ENCODE results near the gene TRA2A.

DNA sequence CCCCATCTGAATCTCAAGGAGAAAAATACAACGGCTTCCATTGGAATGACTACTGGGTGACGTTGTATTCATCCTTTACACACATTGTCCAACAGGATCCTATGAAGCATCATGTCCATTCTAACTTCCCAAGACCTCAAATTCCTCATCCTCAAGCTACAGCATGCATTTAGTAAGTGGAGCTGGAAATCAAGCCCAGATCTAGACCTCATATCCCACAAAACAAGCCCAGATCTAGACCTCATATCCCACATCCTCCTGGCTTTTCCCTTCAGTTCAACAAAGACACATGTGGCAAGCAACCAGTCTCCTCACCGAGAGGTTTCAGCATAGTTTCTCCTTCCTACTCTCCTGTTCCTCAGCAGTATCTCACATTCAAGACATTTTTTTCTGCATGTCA lies 73.7 kb downstream of the TRA2A start:
- TF ChIP-seq, protein P1, sequence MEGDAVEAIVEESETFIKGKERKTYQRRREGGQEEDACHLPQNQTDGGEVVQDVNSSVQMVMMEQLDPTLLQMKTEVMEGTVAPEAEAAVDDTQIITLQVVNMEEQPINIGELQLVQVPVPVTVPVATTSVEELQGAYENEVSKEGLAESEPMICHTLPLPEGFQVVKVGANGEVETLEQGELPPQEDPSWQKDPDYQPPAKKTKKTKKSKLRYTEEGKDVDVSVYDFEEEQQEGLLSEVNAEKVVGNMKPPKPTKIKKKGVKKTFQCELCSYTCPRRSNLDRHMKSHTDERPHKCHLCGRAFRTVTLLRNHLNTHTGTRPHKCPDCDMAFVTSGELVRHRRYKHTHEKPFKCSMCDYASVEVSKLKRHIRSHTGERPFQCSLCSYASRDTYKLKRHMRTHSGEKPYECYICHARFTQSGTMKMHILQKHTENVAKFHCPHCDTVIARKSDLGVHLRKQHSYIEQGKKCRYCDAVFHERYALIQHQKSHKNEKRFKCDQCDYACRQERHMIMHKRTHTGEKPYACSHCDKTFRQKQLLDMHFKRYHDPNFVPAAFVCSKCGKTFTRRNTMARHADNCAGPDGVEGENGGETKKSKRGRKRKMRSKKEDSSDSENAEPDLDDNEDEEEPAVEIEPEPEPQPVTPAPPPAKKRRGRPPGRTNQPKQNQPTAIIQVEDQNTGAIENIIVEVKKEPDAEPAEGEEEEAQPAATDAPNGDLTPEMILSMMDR (IDR thresholded peaks at IDR 0.05) = no peak
- no peak for TF ChIP-seq POLR2A (IDR thresholded peaks at IDR 0.05)
